GM12801 (cell line): ENCODE data around the gene GRIK3.

Experiments
- TF ChIP-seq, protein P1 (sequence below): IDR thresholded peaks from one replicate; pipeline ENCODE4 v1.5.1; 2011; ENCODE audit warnings: control low read depth; ENCODE audit not compliant: insufficient read length; ENCODE audit errors: extremely low read depth

GRIK3 gene

DNA sequence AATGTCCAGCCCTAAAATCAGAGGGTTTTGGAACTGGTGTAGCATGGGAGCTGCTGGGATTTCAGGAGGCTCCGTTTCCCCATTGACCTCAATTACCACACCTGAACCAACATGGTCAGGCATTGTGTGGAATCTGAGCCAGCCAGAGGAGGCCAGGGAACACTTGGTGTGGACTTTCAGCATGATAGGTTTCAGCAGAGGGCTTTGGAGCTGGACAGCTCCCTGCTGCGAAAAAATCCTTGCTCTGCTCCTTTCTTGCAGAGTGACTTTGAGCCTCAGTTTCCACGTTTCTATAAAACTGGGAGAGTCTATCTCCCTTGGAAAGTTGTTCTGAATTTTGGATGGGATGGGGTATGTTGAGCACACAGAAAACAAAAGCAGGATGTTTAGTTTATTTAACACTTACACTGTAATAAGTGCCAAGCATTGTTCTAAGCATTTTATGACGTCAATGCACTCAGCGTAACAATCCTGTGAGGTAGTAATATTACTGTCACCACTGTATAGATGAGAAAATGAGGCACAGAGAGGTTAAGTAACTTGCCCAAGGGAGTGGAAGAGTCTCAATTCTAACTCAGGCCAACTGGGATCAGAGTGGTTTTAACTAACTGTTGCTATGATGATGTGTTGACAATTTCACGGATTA is 168.0 kb downstream of the GRIK3 start:
- TF ChIP-seq, protein P1, sequence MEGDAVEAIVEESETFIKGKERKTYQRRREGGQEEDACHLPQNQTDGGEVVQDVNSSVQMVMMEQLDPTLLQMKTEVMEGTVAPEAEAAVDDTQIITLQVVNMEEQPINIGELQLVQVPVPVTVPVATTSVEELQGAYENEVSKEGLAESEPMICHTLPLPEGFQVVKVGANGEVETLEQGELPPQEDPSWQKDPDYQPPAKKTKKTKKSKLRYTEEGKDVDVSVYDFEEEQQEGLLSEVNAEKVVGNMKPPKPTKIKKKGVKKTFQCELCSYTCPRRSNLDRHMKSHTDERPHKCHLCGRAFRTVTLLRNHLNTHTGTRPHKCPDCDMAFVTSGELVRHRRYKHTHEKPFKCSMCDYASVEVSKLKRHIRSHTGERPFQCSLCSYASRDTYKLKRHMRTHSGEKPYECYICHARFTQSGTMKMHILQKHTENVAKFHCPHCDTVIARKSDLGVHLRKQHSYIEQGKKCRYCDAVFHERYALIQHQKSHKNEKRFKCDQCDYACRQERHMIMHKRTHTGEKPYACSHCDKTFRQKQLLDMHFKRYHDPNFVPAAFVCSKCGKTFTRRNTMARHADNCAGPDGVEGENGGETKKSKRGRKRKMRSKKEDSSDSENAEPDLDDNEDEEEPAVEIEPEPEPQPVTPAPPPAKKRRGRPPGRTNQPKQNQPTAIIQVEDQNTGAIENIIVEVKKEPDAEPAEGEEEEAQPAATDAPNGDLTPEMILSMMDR, result no peak

DNA sequence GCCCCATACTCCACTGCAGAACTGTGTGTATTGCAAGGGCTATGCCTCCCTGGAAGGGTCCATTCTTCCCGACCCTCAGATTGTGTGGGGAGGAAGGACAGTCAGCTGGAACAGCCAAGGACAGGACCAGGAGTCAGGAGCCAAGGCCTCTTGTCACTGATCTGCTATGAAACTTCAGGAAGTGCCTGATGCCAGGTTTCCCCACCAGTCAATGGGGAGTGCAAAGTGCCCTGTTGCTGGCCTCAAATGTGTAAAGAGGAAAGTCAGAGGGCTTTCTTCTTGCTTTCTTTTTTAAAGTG is 168.8 kb downstream of the GRIK3 start:
- TF ChIP-seq, protein P1, result no peak

DNA sequence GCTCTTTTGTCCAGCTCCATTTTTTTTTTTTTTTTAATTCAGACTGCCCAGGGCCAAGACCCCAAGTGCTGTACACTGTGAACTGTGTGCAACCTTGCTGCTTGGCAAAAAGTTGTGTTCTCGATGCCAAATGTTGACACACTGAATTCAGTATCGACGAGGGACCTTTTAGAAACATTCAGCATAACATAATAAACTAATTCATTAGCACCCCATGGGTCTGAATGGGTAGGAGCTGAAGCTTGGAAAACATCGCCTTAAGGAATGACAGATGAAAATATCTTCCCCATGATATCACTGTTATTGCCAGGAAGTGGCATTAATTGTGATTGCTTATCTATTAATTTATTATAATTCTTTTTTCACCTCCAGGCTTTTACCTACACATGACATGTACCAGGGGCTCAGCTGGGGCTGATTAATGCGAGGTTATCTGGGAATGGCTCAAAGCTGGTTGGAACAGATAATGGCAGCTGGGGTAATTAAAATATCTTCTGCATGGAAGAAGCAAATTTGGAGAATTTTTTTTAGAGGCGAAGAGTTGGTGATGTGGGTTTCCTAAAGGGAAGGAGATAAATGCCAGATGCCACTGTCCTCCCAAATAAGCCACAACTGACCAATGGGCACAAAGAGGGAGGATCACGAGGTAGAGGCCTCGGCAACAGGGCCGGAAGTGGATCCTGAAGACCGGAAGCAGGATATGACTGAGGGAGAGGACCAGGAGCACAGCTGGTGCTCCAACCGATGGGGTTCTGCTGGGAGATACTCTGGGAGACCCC is 169.3 kb downstream of the GRIK3 start:
- TF ChIP-seq, protein P1, result no peak

DNA sequence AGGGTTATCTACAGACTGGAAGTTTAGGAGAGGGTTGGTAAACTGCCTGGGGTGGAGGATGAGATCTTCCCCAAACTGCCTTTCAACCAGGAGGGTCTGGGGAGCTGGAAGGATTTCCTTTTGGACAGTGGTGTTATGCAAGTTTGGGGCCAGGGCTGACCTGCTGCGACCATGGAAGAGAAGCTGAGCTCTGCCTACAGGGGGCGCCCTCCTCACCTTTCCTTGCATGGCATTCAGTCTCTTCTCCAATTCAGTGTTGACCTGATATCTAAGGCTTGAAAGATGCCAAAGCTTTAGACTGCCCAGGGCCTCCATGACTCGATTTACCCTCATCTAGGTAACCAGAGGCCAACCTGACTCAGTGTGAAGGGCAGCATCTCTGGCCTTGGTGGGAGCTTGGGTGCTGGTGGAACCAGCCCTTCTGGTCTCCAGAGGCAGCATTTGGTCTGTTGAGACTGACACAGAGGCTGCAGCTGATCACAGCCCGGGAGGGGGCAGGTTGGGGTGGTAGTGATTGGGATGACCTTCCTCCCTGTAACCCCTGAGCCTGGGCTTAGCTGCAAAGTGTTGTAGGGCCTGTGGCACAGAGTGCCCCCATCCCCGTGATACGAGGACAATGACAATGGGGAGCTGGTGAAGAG is 170.0 kb downstream of the GRIK3 start:
- TF ChIP-seq, protein P1, result no peak

DNA sequence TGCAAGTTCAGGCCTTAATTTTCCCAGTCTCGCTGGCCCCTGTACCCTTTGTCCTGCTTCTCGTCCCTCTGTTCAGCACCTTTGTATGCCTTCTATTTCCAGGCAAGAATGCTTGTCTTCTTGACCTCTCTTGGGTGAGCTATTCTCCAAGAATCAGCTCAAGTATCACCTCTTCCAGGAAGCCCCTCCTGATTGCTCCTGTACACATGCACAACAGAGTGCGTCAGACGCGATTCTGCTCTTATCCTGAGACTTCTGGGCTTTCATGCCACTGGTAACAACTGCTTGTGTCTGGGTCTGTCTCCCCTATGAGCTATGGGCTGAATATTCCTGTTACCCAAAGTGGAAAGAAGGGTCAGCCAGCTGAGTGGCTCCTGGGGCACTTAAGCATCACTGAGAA is 170.8 kb downstream of the GRIK3 start:
- TF ChIP-seq, protein P1, result no peak

DNA sequence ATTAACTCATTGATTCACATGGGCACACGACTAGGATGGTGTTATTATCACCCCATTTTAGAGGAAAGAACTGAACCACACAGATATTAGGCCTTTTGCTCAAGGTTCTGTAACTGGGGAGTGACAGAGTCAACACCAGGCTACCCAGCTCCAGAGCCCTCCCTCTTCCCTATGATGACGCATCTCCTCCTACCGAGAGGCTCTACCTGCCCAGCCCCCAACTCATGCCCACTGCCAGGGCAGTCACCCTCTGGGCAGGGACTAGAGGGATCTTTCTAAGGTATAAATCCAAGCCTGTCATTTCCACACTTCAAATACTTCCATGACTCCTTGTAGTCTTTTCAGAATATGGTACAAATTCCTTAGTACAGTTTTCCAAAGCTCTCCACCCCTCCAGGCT is 171.3 kb downstream of the GRIK3 start:
- TF ChIP-seq, protein P1, result no peak

DNA sequence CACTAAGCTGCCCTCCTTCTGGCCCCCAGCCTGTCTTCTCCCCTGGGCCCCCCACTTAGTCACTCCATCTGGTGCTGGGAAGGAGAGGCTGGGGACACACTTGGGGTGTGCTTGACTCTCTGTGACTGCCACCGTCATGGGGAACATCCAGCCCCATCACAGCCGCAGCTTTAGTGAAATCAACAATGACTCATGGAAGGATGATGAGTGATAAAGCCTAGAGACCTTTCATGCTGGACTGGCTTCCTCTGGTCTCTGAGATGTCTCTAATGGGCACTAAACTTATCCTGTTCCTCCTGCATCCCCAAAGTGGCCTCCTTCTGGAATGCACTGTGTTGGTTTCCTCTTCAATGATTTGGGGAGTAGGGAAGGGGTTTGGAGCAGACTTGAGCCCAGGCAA is 172.9 kb downstream of the GRIK3 start:
- TF ChIP-seq, protein P1, result no peak
